GM19452 (cell line): ENCODE results near the gene CTNNA3.

Experiments
- ATAC-seq: cut with Tn5 transposase; IDR thresholded peaks from one replicate; pipeline ENCODE4 v1.9.1; 2021; ENCODE audit not compliant: unreplicated experiment

CTNNA3 gene

DNA sequence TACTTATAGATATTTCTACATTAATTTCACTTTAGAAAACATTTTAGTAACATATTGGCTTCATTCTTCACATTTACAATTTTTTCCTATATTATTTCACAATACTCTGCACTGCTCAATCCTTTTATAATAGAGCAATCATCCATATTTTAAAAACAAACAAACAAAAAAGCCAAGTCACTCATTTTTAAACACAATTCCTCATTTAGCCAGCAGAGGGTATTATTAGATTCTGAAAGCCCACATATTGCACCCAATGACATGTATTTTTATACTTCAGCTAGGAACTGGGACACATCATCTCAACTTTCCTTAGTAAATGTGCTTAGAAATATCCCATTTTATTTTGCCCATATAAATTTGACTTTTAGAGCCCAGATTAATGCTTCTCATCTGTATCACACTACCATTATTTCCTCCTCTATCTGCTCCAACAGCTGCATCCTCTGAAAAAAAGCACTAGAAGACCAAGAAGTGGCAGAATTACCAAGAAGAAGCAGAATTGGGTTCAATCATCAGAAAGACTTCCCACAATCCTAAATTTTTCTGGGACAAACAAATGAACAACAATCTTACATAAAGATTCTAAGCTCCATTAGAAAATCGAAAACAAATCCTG, 29.5 kb downstream of the CTNNA3 start:
- ATAC-seq, result no peak

DNA sequence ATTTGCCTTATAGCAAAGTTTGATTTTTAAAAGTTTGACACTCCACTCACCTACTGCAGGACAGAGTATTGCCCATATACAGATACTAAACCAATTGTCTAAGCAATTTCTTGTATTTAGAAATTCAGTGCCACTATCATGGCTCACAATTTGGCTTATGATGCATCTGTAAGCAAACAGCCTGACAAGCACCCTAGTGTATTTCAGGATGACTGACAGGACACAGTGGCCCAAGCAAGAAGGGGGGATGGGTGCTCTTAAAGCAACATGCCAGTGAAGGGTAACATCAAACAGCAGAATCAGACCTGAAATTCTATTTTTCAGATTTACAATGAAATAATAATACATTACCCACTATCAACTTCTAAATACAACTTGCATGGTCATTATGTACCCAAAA, 30.5 kb downstream of the CTNNA3 start:
- no peak for ATAC-seq

DNA sequence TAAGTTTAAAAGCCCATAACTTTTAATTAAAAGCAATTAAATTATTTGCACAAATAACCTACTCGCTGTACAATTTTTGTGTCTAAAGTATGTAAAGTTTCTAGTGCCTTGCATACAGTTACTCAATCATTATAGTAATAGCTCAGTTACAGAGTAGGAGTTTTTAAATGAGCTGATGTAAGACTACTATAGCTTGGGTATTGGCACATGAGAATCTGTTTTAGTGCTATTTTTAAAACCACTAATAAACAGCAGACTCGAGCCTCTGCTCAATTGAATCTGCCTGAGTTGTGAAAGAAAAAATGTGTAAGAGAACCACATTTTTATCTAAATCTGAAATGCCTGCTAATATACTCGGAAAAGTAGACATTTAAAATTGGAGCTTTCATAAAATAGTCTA, 31.1 kb downstream of the CTNNA3 start:
- no peak for ATAC-seq

DNA sequence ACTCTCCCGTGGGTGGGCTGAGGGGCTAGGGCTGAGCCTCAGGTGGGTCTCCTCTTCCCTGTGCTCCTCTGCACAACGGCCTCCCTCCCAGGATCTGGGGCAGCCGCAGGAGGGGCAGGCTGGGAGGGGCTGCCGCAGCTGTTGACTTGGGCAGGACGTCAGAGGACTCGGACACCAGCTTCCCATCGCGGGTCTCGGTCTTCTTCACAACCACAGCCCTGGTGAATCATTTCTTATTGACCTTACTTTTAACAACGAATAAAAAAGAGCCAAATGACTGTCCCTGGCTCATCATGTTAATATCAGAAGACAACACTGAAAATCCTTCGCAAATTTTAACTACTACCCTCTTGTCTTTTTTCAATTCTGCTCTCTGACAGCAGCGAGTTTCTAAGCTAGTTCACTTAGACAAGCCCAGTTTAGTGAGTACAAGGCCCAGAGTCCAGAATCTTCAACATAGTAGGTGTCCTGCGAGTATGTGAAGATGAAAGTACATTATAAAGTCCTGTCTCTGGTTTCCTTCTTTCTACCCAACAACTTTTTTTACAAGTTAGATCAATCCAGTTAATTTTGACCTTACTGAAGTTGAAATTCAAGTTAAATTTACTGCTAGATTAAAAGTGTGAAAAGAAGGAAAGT, 32.4 kb downstream of the CTNNA3 start:
- no peak for ATAC-seq

DNA sequence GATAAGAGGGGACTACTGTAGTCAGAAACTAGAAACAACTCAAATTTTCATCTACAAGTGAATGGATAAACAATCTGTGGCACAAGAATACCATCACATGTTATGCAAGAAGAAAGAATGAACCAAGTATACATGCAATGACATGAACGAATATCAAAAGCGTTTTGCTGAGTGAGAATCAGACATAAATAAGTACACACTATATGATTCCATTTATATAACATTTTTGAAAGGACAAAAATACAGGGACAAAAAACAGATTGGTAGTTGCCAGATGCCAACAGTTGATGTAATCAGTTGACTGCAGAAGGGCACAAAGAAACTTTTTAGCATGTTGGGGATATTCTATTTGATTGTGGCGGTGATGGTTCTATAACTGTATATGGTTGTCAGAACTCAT, 33.6 kb downstream of the CTNNA3 start:
- no peak for ATAC-seq

DNA sequence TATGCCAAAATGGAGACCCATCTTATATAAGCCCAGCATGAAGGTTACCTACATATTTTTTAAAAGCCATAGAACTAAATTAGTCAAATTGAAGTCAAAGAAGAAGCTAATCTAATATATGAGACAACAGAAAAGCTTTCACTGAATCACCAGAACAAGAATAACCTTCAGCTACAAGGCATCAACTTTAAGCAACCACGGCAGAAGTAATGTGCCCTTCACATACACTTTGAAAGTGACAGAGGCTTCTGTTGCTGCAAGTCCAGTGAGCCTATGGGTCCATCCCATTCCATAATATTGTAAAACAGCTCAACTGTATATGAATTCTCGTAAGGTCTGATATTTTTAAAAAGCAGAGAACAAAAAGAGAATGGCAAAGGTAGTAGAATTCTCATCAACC, 36.5 kb downstream of the CTNNA3 start:
- no peak for ATAC-seq

DNA sequence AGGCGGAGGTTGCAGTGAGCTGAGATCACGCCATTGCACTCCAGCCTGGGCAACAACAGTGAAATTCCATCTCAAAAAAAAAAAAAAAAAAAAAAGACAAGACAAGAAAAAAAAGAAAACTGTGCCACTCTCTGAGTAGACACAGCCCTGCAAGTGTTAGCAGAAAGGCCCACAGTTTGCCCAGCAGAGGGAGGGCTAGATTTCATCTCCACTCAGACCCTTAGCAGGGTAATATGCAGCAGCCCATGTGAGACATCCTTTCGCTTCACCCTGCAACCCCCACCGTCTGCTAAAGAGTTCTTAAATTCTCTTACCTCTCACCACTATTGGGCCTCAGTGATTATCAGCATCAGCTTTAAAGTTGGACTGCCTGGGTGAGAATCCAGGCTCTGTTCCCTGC, 38.2 kb downstream of the CTNNA3 start:
- ATAC-seq, result no peak

DNA sequence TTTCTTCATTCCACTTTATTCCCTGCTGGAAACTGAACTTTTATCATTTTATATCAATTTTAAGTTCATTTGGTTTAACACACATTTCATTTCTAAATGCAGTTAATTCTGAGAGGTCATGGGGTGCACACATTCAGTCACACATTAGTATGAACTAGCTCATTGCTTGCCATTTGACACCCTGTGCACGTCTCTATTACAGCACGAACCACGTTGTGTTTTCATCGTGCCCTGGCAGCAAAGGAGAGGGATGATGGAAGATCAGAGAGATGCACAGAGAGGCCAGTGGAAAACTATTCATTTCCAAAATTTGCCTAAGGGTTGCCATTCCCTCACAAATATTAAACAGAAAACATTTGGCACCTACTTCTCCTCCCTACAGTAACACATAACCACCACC, 45.4 kb downstream of the CTNNA3 start:
- ATAC-seq, result no peak

DNA sequence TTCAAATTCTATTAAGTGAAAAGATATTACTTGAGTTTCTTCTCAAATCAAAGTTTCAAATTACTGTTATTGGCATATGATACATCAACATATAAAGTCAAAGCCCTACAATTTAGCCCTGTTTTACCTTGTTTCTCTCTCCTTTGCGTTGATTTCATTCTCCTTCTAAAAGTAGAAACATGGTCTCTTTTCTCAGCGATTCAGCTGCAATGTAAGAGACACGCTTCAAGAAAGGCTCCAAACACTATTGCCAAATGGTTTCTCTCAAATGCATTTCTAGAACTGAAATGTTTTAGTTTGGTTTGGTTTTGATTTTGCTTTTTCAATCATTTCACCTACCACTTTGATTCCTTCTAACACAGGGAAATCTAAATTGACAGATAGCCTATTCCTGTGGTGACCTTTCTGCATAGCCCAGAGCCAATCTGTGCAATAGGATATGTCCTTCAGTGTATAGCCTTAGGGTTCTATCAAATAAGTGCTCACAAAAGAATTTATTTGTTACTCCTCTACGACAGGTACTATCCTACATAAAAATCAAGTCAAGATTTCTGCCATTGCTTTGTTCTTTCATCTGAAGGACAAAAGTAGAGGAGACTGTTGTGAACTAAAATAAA, 47.3 kb downstream of the CTNNA3 start:
- no peak for ATAC-seq

DNA sequence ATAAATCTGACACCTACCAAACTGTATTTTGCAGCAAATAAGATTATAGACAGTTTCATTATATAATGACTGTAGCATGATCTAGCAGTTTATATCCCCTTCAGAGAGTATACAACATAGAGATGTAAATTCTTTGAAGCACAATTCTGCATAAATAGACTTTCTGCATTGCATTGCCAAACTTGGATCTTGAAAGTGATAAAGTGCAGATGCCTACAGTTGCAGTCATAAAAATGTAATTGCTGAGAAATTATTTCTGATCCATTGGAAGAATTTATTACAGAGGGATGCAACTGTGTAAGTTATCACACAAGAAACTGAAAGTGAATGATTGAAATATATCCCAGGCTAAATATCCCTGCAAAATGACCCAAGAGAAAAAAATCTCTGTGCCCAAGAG, 65.1 kb downstream of the CTNNA3 start:
- no peak for ATAC-seq

DNA sequence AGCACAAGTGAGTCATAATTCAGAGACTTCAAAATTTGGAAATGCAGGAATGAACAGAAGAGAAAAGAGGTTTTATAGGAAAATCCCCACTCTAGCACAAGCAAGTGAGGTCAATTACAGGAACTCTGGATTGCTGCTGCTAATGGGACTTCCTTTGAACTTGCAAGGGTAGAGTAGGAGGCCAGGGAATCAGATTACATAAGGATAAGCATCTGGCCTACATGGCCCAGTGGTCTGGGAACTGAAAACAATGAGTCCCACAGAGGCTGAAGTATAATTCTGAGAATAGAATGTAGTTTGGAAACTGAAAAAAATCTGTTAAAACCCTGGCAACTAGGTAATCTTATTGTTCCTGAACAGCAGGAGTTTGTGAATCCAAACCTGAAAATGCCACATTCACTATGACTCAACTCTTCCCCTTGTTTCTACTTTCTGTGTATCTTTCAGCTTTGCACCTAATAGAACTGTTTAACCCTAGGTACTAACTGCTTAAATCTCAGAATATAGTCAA, 66.5 kb downstream of the CTNNA3 start:
- ATAC-seq, result no peak

DNA sequence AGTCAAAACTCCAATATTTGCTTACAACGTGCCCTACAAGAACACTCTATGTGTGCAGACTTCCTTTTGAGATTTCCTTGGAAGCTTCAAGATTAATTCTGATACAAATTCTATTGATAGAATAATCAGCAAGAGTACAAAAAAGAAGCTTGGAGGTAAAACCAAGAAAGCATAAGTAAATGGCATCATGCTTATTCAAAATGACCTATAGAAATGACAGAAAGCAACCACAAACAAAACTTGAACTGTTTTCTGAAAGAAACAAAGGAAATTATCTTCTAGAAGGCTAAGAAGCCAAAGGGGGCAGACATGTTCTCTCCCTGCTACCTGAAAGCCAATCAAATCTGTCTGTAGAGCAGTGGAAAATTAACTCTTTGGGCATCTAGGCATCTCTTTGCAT, 73.0 kb downstream of the CTNNA3 start:
- no peak for ATAC-seq

DNA sequence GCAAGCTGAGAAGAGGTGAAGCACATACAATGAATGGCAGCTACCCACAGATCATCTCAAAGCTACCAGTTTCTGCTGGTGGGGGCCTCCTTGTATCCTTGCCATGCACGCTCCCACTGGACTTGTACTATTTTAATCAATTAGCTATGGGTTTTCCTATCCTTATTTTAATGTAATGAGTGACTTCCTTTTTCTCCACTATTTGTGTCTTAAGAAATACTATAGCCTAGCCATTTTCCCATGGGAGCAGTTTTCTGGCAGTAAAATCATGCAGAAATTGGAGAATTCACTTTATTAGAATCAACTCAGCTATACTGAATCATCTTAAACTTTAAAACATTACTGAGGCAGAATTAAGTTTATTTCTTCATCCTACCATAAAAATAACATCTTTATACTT, 73.5 kb downstream of the CTNNA3 start:
- ATAC-seq, result no peak

DNA sequence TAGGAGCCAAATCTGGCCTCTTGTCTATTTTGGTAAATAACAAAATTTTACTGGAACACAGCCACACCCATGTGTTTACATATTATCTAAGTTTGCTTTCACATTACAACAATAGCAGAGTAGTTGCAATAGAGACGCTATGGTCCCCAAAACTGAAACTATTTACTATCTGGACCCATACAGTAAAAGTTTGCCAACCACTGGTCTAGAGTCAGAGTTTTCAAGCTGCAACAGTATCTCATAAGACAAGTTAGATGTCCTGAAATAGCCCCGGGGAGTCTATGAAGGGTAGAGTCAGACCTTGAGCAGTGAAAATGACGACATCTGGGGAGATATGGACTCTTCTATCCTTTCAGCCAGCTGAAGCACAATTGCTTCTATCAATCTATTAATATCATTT, 74.2 kb downstream of the CTNNA3 start:
- no peak for ATAC-seq

DNA sequence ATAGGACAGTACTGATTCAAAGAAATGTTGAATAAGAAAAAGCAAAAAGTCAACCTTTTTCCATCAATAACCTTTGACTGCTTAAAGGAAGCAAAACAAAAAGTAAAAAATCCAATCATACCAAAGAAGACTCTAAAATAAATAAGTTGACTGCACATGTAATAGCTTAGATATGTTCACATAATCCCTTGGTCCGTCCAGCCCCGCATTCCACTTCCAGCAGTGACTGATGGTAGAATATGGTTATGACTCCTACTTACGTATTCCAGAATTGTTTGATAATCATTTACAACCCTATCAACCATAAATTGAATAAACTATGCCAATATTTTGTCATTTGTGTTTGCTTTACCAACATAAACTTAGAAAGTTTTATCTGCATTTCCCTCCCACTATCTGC, 77.9 kb downstream of the CTNNA3 start:
- no peak for ATAC-seq

DNA sequence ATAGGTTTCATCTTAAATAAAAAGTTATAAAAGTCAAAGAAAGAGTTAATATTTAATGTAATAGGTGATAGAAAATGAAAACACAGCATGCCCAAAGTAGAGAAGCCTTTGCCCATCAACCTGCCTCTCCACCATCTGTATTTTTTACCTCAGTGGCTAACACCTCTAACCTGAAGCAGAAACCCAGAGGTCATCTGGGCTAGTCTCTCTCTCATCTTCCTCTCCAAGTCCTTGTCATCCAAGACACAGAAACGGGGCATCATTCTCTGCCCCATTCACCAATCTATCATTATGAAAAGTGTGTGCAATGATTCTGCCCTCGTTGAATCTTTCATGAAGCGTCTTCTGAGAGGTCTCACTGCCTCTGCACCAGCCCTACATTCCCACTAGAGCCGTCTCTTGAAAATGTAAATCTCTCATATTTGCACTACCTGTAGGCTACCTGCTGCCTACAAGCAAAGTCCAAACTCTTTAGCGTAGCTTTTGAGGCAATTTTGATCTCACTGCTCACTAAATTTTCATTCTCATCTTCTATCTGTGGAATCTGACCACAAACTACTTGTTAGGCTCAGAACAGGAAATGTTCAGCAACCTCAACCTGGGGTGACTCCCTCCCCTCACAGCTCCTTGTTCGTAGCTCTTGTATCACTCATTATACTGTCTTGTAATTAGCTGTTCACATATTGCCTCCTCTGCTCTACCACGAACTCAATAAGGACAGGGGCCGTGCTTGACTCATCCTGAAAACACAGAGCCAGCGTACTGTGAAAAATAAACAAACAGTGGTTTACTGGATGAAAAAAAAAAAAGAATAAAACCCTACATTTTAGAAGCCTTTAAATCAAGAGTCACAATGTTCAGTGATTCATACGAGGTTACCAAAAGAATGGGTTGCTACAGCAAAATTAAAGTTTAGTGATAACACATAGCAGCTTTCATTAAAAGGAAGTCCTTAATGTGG, 83.1 kb downstream of the CTNNA3 start:
- ATAC-seq, result peak; percentile 86

DNA sequence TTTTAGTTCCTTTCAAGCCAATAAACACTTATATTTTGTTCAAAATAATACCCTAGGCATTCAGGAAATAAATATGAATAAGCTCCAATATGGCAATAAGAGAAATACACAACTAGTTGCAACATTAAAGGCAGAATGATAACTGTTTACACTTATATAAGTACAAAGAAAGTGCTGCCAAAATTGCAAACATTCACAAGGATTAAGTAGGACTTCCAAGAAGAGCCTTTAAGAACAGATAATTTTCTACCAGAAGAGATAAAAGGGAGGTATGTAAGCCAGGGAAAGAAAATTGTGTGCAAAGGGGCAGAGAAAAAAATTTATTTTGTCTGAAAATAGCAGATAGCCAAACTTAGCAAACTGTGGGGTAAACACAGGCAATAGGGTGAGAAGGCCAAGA, 83.8 kb downstream of the CTNNA3 start:
- no peak for ATAC-seq

DNA sequence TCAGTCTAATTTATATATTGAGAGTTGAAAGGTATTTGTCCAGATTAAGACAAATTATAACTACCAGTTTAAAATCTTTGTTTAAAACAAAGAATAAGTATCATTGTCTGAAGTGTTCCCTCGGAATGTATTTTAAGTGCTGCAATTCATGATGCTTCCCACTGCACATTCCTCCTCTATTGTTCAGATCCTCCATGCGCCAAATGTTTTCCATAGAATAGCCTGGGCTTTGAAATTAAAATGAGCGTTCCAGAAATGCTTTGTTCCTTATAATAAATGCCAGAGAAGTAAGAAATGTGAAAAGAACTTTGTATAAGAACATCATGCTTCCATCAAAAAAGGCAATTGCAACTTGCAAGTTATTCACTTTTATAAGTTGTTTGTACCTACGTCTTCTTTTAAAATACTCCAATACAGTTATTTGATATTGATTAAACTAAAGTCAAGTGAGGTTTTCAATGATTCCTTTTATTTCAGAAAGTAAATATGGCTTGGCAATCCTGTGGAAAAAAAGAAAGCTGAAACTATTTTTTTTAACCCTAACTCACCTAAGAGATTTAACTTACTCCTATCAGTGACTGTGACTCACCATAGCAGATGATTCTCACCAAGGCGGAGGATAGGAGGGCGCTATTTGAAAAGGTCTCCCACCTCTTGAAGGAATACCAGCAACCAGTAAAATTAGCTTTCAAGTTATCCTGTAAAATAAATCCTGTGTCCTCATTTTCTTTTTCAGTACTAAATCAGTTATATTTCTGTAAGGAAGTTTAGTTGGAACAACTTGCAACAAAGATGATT, 85.8 kb downstream of the CTNNA3 start:
- ATAC-seq, result no peak

DNA sequence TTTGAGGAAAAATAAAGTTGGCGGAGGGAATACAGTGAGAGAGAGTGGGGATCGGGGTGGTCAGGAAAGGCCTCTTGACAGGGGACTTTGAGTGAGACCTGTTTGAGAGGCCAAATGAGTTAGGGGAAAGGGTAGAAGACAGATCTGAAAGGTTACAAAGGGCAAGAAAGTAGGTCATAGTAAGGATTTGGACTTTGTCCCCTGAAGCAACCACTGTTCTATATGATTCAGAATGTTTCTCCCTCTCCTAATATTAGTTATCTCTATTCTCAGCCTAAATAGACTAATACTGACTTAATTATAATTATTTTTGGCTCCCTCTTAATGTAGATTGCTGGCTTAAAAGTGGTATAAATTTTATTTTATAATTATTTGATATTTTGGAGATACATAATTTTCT, 88.0 kb downstream of the CTNNA3 start:
- no peak for ATAC-seq

DNA sequence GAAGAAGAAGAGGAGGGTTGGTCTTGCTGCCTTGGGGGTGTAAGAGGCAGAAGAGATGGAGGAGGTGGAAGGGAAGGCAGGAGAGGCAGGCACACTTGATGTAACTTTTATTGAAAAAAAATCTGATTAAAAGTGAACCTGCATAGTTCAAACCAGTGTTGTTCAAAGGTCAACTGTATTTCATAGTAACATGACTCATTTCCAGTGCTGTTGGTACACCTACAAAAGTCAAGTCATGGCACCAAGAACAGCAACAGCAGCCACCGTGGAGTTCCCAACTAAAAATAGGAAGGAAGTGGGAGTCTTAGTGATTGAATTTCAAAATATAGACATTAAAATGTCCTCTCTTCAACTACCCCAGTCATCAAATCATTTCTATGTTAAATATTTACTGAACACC, 88.5 kb downstream of the CTNNA3 start:
- no peak for ATAC-seq

DNA sequence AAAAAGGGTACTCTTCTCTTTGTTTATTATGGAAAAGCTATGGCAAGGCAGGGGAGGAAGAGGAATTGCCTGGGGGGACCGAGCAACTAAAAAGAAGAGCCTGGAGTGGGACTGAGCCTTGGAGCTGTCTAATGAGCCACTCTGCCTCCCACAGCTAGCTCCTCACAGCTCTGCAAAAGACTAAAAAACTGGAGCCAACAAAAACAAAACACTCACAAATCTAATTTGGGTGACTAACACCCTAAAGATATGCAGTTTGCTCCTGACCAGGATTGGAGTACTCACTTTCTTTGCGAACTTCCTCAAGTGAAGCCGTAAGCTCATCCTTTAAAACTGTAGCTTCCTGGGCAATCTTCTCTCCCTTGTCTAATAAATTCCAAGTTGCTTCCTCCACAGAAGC, 89.4 kb downstream of the CTNNA3 start:
- ATAC-seq, result no peak
